ENCODE results near the gene IL32. TPM values are rescaled to one million over a fixed set of nuclear protein-coding genes. Genes with fewer than 3 reads are reported as not detected.

Gene IL32
- 7.6 and 7.8 TPM in 2 replicates for total RNA-seq (ENCODE audit: low replicate concordance)

- peak; percentile 86 for DNase-seq (ENCODE audit: low read depth)
- H3K4me3 ChIP-seq (ENCODE audit: low read depth, low read length), result peak within 1 kb of the TSS; percentile 57
- TF ChIP-seq CTCF (IDR thresholded peaks at IDR 0.05; ENCODE audit: insufficient read depth, low read length), result no peak
Measured at GRCh38 chr16:3065069-3065741, at the start of gene IL32. TSS of gene IL32 (plus strand) at chr16:3065640. CDS start at chr16:3065812, 172 bp downstream.

GRCh38 chr16:3015865-3016521, 49.4 kb upstream of the IL32 start:
- TF ChIP-seq CTCF (IDR thresholded peaks at IDR 0.05; ENCODE audit: insufficient read depth, low read length), result no peak
- no peak overlapping the region for H3K4me3 ChIP-seq (ENCODE audit: low read depth, low read length)
- no peak for DNase-seq (ENCODE audit: low read depth)

GRCh38 chr16:3017344-3017743, 48.1 kb upstream of the IL32 start:
- H3K4me3 ChIP-seq (ENCODE audit: low read depth, low read length), result no peak overlapping the region
- TF ChIP-seq CTCF (IDR thresholded peaks at IDR 0.05; ENCODE audit: insufficient read depth, low read length), result no peak
- no peak for DNase-seq (ENCODE audit: low read depth)

DNA sequence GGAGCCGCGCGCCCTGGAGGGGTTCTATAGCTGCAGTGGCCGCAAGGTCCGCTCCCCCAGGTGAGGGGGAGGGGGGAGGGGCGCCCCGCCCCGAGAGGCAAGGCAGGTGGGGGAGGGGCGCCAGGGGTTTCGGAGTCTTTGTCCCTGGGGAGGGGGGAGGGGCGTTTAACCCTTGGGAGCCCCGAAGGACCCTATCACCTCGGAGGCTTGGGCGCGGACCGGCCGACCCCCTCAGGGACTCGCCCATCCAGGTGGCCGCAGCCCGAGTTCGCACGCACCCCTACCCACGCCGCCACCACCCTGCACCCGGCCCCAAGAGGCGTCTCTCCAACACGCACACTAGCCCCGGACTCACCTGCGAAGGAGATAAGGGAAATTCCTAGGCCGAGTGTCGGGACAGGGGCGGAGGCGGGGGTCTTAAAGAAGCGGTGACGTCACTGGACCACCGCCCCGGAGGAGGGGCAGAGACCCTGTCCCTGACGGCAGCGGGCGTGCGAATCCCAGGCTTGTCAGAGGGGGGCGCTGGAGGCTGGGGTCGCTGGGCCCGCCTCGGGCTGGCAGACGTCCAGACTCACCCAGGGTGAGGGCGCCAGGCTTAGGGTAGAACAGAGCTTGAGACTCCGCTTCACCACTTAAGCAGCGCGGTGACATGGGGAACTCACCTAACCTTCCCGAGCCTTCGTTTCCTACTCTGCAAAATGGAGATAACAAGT, 47.5 kb upstream of the IL32 start, which contains the start of gene CLDN6:
Gene CLDN6 (minus strand): TSS at position 390 of the 713 bp plus-strand sequence. CDS start 2,162 bp downstream, outside the sequence.
- no peak for TF ChIP-seq CTCF (IDR thresholded peaks at IDR 0.05; ENCODE audit: insufficient read depth, low read length)
- DNase-seq (ENCODE audit: low read depth), result no peak
- H3K4me3 ChIP-seq (ENCODE audit: low read depth, low read length), result no peak within 1 kb of the TSS

DNA sequence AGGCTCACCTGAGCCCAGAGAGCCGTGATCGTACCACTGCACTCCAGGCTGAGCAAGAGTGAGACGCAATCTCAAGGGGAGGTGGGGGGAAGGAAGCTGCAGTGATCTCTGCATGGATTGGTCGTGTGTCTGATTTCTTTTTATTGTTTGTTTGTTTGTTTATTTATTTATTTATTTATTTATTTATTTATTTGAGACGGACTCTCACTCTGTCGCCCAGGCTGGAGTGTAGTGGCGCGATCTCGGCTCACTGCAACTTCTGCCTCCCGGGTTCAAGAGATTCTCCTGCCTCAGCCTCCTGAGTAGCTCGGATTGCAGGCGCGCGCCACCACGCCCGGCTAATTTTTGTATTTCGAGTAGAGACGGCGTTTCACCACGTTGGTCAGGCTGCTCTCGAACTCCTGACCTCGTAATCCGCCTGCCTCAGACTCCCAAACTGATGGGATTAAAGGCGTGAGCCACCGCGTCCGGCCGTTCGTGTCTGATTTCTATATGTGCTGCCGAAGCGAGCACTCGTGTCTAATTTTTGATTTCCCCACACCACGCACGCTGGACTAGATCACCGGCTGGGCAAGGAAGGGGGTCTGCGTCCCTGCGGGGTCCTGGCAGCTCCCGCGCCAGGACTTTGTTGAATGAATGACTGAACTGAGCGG, 45.7 kb upstream of the IL32 start:
- no peak for TF ChIP-seq CTCF (IDR thresholded peaks at IDR 0.05; ENCODE audit: insufficient read depth, low read length)
- DNase-seq (ENCODE audit: low read depth), result no peak
- peak overlapping the region; percentile 63 for H3K4me3 ChIP-seq (ENCODE audit: low read depth, low read length)

GRCh38 chr16:3020247-3020603, 45.2 kb upstream of the IL32 start, which contains the start of gene TNFRSF12A:
TSS of gene TNFRSF12A (plus strand) at chr16:3020368. CDS start at chr16:3020398, 30 bp downstream.
- peak; percentile 46 for DNase-seq (ENCODE audit: low read depth)
- TF ChIP-seq CTCF (IDR thresholded peaks at IDR 0.05; ENCODE audit: insufficient read depth, low read length), result no peak
- peak within 1 kb of the TSS; percentile 92 for H3K4me3 ChIP-seq (ENCODE audit: low read depth, low read length)
